Measurements from ENCODE around the gene MRAP. TPM values are rescaled to one million over a fixed set of nuclear protein-coding genes. Genes with fewer than 3 reads are reported as not detected.

MRAP gene
- total RNA-seq, 2 experiments from 2014 or later: not detected

- ChIA-PET CTCF (no interaction called here), POLR2A (no interaction called here)
- no peak overlapping the region for H3K27ac Mint-ChIP-seq
- H3K4me3 Mint-ChIP-seq: no peak overlapping the region
- no peak for DNase-seq
- no peaks in the 10 kb centered on the region for H3K27me3 Mint-ChIP-seq (ENCODE audit: low read depth)
- H3K36me3 Mint-ChIP-seq (ENCODE audit: low read depth): peaks cover 61% of the 10 kb centered on the region
- no peaks in the 10 kb centered on the region for H3K4me1 Mint-ChIP-seq (ENCODE audit: low read depth)
- peaks cover 4% of the 10 kb centered on the region for H3K9me3 Mint-ChIP-seq (ENCODE audit: insufficient read depth)
- ATAC-seq: no peak
Measured at GRCh38 chr21:32340863-32341848, 42.5 kb downstream of the MRAP start.

GRCh38 chr21:32346951-32347350 is 48.3 kb downstream of the MRAP start:
- peaks cover 80% of the 10 kb centered on the region for H3K36me3 Mint-ChIP-seq (ENCODE audit: low read depth)

GRCh38 chr21:32347351-32347750 is 48.7 kb downstream of the MRAP start:
- ATAC-seq (no peak), DNase-seq (no peak)
- no peak overlapping the region for H3K27ac Mint-ChIP-seq
- peaks cover 83% of the 10 kb centered on the region for H3K36me3 Mint-ChIP-seq (ENCODE audit: low read depth)
- ChIA-PET CTCF (no interaction called here), POLR2A (no interaction called here)
- H3K27me3 Mint-ChIP-seq (ENCODE audit: low read depth): no peaks in the 10 kb centered on the region
- no peak overlapping the region for H3K4me3 Mint-ChIP-seq
- H3K4me1 Mint-ChIP-seq (ENCODE audit: low read depth): peaks cover 8% of the 10 kb centered on the region
- H3K9me3 Mint-ChIP-seq (ENCODE audit: insufficient read depth): peaks cover 4% of the 10 kb centered on the region

More at GRCh38 chr21:32346951-32347350, 48.3 kb downstream of the MRAP start:
- Mint-ChIP-seq H3K27ac (no peak overlapping the region), H3K4me1 (ENCODE audit: low read depth) (peaks cover 8% of the 10 kb centered on the region), H3K9me3 (ENCODE audit: insufficient read depth) (peaks cover 4% of the 10 kb centered on the region), H3K4me3 (no peak overlapping the region), H3K27me3 (ENCODE audit: low read depth) (no peaks in the 10 kb centered on the region)
- ChIA-PET POLR2A (no interaction called here), CTCF (no interaction called here)
- ATAC-seq (no peak), DNase-seq (no peak)

GRCh38 chr21:32347977-32348376 is 49.3 kb downstream of the MRAP start:
- Mint-ChIP-seq H3K4me3 (no peak overlapping the region), H3K27me3 (ENCODE audit: low read depth) (no peaks in the 10 kb centered on the region), H3K27ac (no peak overlapping the region), H3K4me1 (ENCODE audit: low read depth) (peaks cover 8% of the 10 kb centered on the region), H3K9me3 (ENCODE audit: insufficient read depth) (peaks cover 4% of the 10 kb centered on the region), H3K36me3 (ENCODE audit: low read depth) (peaks cover 82% of the 10 kb centered on the region)
- DNase-seq (no peak), ATAC-seq (no peak)
- CTCF ChIA-PET: no interaction called here
- POLR2A ChIA-PET: interaction anchor here (0.6 kb wide), 1 partner anchor 1125 kb away, joined by 3 read pairs; no protein-coding TSS in a partner anchor

GRCh38 chr21:32348604-32349332 is 50.1 kb downstream of the MRAP start:
- POLR2A ChIA-PET: no interaction called here
- ATAC-seq: no peak
- Mint-ChIP-seq H3K27ac (peak overlapping the region; percentile 51), H3K9me3 (ENCODE audit: insufficient read depth) (peaks cover 4% of the 10 kb centered on the region), H3K36me3 (ENCODE audit: low read depth) (peaks cover 82% of the 10 kb centered on the region), H3K4me1 (ENCODE audit: low read depth) (peaks cover 8% of the 10 kb centered on the region), H3K4me3 (no peak overlapping the region), H3K27me3 (ENCODE audit: low read depth) (no peaks in the 10 kb centered on the region)
- CTCF ChIA-PET: no interaction called here
- no peak for DNase-seq

- CTCF ChIA-PET: no interaction called here
- Mint-ChIP-seq H3K4me1 (ENCODE audit: low read depth) (peaks cover 8% of the 10 kb centered on the region), H3K36me3 (ENCODE audit: low read depth) (peaks cover 80% of the 10 kb centered on the region), H3K4me3 (no peak overlapping the region), H3K27ac (peak overlapping the region; percentile 51), H3K9me3 (ENCODE audit: insufficient read depth) (peaks cover 4% of the 10 kb centered on the region), H3K27me3 (ENCODE audit: low read depth) (no peaks in the 10 kb centered on the region)
- no peak for ATAC-seq
- no peak for DNase-seq
- POLR2A ChIA-PET: interaction anchor here (0.6 to 1.1 kb wide), 2 partner anchors 14 to 597 kb away, joined by 3 read pairs; no protein-coding TSS in a partner anchor
Measured at GRCh38 chr21:32349333-32349944, 50.8 kb downstream of the MRAP start.

GRCh38 chr21:32350211-32350980 is 51.7 kb downstream of the MRAP start:
- DNase-seq: no peak
- CTCF ChIA-PET: no interaction called here
- H3K27ac Mint-ChIP-seq: peak overlapping the region; percentile 58
- H3K36me3 Mint-ChIP-seq (ENCODE audit: low read depth): peaks cover 76% of the 10 kb centered on the region
- no peaks in the 10 kb centered on the region for H3K9me3 Mint-ChIP-seq (ENCODE audit: insufficient read depth)
- POLR2A ChIA-PET: interaction anchor here (0.6 to 1.1 kb wide), 2 partner anchors 15 to 596 kb away, joined by 3 read pairs; no protein-coding TSS in a partner anchor
- H3K4me3 Mint-ChIP-seq: no peak overlapping the region
- no peak for ATAC-seq
- peaks cover 8% of the 10 kb centered on the region for H3K4me1 Mint-ChIP-seq (ENCODE audit: low read depth)
- H3K27me3 Mint-ChIP-seq (ENCODE audit: low read depth): no peaks in the 10 kb centered on the region

GRCh38 chr21:32350981-32351380 is 52.3 kb downstream of the MRAP start:
- Mint-ChIP-seq H3K27me3 (ENCODE audit: low read depth) (no peaks in the 10 kb centered on the region), H3K27ac (peak overlapping the region; percentile 58), H3K4me3 (no peak overlapping the region), H3K9me3 (ENCODE audit: insufficient read depth) (no peaks in the 10 kb centered on the region), H3K4me1 (ENCODE audit: low read depth) (peaks cover 8% of the 10 kb centered on the region), H3K36me3 (ENCODE audit: low read depth) (peaks cover 74% of the 10 kb centered on the region)
- no peak for ATAC-seq
- POLR2A ChIA-PET: interaction anchor here (1.1 kb wide), 1 partner anchor 16 kb away, joined by 3 read pairs; no protein-coding TSS in a partner anchor
- DNase-seq: no peak
- CTCF ChIA-PET: no interaction called here

- H3K27me3 Mint-ChIP-seq (ENCODE audit: low read depth): no peaks in the 10 kb centered on the region
- POLR2A ChIA-PET: no interaction called here
- H3K4me3 Mint-ChIP-seq: no peak overlapping the region
- H3K4me1 Mint-ChIP-seq (ENCODE audit: low read depth): peaks cover 8% of the 10 kb centered on the region
- DNase-seq (no peak), ATAC-seq (no peak)
- H3K9me3 Mint-ChIP-seq (ENCODE audit: insufficient read depth): no peaks in the 10 kb centered on the region
- CTCF ChIA-PET: no interaction called here
- H3K36me3 Mint-ChIP-seq (ENCODE audit: low read depth): peaks cover 72% of the 10 kb centered on the region
- no peak overlapping the region for H3K27ac Mint-ChIP-seq
Measured at GRCh38 chr21:32351428-32351827, 52.8 kb downstream of the MRAP start.

GRCh38 chr21:32352526-32352925 is 53.9 kb downstream of the MRAP start:
- Mint-ChIP-seq H3K9me3 (ENCODE audit: insufficient read depth) (no peaks in the 10 kb centered on the region), H3K27ac (no peak overlapping the region), H3K4me1 (ENCODE audit: low read depth) (peaks cover 8% of the 10 kb centered on the region), H3K36me3 (ENCODE audit: low read depth) (peaks cover 69% of the 10 kb centered on the region), H3K4me3 (no peak overlapping the region), H3K27me3 (ENCODE audit: low read depth) (no peaks in the 10 kb centered on the region)
- POLR2A ChIA-PET: interaction anchor here (0.5 kb wide), 1 partner anchor 111 kb away, joined by 3 read pairs; no protein-coding TSS in a partner anchor
- CTCF ChIA-PET: no interaction called here
- no peak for DNase-seq
- ATAC-seq: no peak

GRCh38 chr21:32353002-32353711 is 54.5 kb downstream of the MRAP start:
- H3K9me3 Mint-ChIP-seq (ENCODE audit: insufficient read depth): no peaks in the 10 kb centered on the region
- H3K27ac Mint-ChIP-seq: no peak overlapping the region
- POLR2A ChIA-PET: no interaction called here

More at GRCh38 chr21:32353002-32353711, 54.5 kb downstream of the MRAP start:
- H3K4me3 Mint-ChIP-seq: no peak overlapping the region
- ATAC-seq (no peak), DNase-seq (no peak)
- CTCF ChIA-PET: no interaction called here
- peaks cover 8% of the 10 kb centered on the region for H3K4me1 Mint-ChIP-seq (ENCODE audit: low read depth)
- H3K27me3 Mint-ChIP-seq (ENCODE audit: low read depth): no peaks in the 10 kb centered on the region
- peaks cover 67% of the 10 kb centered on the region for H3K36me3 Mint-ChIP-seq (ENCODE audit: low read depth)

All from activated CD8-positive, alpha-beta T cell treated with anti-CD3 and anti-CD28 coated beads, Interleukin-2, amount 10 ng/mL, durations not matched to agents 7 days and 5 days (primary cell).